GM12878 (cell line): ENCODE measurements around the gene LRRC59. TPM values are rescaled to one million over a fixed set of nuclear protein-coding genes. Genes with fewer than 3 reads are reported as not detected.

ENCODE experiments used
- ATAC-seq: fragments of 200-7000 bp; cut with Tn5 transposase; 3 replicates; pipeline ENCODE4 v1.9.1; 2020; ENCODE audit warnings: mild to moderate bottlenecking, moderate library complexity
- BruUV-seq: library from RNA; stranded (reverse); fragments of 400-500 nt; replicated peaks from 2 replicates; lab custom pipeline; 2021; lab: Mats Ljungman, UMichigan
- CTCF ChIA-PET: fragments of 300-600 bp; sonication (Branson Sonifier 250); formaldehyde crosslinking; extraction: SDS; loops from one replicate; lab custom pipeline; 2021; ENCODE audit warnings: inconsistent platforms; lab: Yijun Ruan, JAX
- POLR2A ChIA-PET: fragments of 350-600 bp; formaldehyde crosslinking; extraction: SDS; loops from one replicate; lab custom pipeline; 2021; ENCODE audit warnings: inconsistent platforms; lab: Charles Lee
- RAD21 ChIA-PET: fragments of 300-600 bp; sonication (Branson Sonifier 250); formaldehyde crosslinking; loops from one replicate; lab custom pipeline; 2023; ENCODE audit warnings: antibody characterized with exemption; ENCODE audit not compliant: unreplicated experiment; lab: Charles Lee
- SMC1A ChIA-PET: fragments of 300-600 bp; sonication (Branson Sonifier 250); formaldehyde crosslinking; loops from one replicate; lab custom pipeline; 2023; ENCODE audit not compliant: unreplicated experiment, uncharacterized antibody; lab: Charles Lee
- DNase-seq: peaks from one replicate; pipeline ENCODE4 v3.0.0-alpha.2; 2011; ENCODE audit warnings: low read depth, low spot score
- FAIRE-seq: peaks from 3 replicates; lab custom pipeline; 2011; peaks lifted over from hg19 to GRCh38; lab: Jason Lieb, UNC
- H2AFZ ChIP-seq: 2 replicates; pipeline ENCODE4 v1.6.0; 2011; ENCODE audit warnings: low read depth, low read length, control low read depth; ENCODE audit not compliant: control insufficient read depth
- H3K27ac ChIP-seq: 2 replicates; pipeline ENCODE4 v1.5.1; 2011; ENCODE audit warnings: control low read depth; ENCODE audit not compliant: control insufficient read depth, insufficient read depth
- H3K27me3 ChIP-seq, 2 experiments: replicated peaks in 1 of 2; 2 replicates each; pipeline versions ENCODE4 v1.6.0 to v1.6.1; 2011; ENCODE audit warnings: low read length in 1 of 2; ENCODE audit not compliant: control insufficient read depth in 2 of 2, insufficient read depth in 2 of 2
- H3K36me3 ChIP-seq, 2 experiments: 2 replicates each; pipeline ENCODE4 v1.5.1; 2011; ENCODE audit warnings: low read length in 1 of 2; ENCODE audit not compliant: control insufficient read depth in 2 of 2, insufficient read depth in 2 of 2
- H3K4me1 ChIP-seq: 2 replicates; pipeline ENCODE4 v1.6.1; 2011; ENCODE audit warnings: mild to moderate bottlenecking, low read length, moderate library complexity, mixed read lengths; ENCODE audit not compliant: control insufficient read depth, insufficient read depth
- H3K4me2 ChIP-seq: 2 replicates; pipeline ENCODE4 v1.6.0; 2011; ENCODE audit warnings: control low read depth; ENCODE audit not compliant: control insufficient read depth, insufficient read depth
- H3K4me3 ChIP-seq: fragments of 200-600 bp; sonication (generic); 2 replicates; pipeline ENCODE4 v1.5.1; 2016
- H3K79me2 ChIP-seq: 2 replicates; pipeline ENCODE4 v1.6.0; 2011; ENCODE audit warnings: low read length; ENCODE audit not compliant: control insufficient read depth, insufficient read depth
- H3K9ac ChIP-seq: 2 replicates; pipeline ENCODE4 v1.8.0; 2011; ENCODE audit warnings: low read length, control low read depth, mixed read lengths; ENCODE audit not compliant: control insufficient read depth, insufficient read depth
- H3K9me3 ChIP-seq: replicated peaks from 3 replicates; pipeline ENCODE4 v1.5.1; 2011; ENCODE audit warnings: mild to moderate bottlenecking, low read length; ENCODE audit not compliant: control insufficient read depth, insufficient read depth
- H4K20me1 ChIP-seq: 2 replicates; pipeline ENCODE4 v1.6.0; 2011; ENCODE audit not compliant: control insufficient read depth, insufficient read depth
- ATF7 ChIP-seq: fragments of 450-650 bp; IDR thresholded peaks from 2 replicates; pipeline ENCODE4 v1.6.1; 2016; ENCODE audit warnings: low read depth, mild to moderate bottlenecking
- KAT2A ChIP-seq: conservative IDR thresholded peaks from 2 replicates; pipeline ENCODE4 v1.6.1; 2011; ENCODE audit warnings: low read depth, low read length; ENCODE audit not compliant: control insufficient read depth
- MYC ChIP-seq: IDR thresholded peaks from 2 replicates; pipeline ENCODE4 v1.6.1; 2011; ENCODE audit warnings: mild to moderate bottlenecking, low read length, moderate library complexity, inconsistent platforms; ENCODE audit not compliant: insufficient read depth, insufficient replicate concordance, insufficient read length, severe bottlenecking
- SMAD1 ChIP-seq: fragments of 450-650 bp; IDR thresholded peaks from 2 replicates; pipeline ENCODE4 v1.6.1; 2018; ENCODE audit warnings: mild to moderate bottlenecking, low read depth; ENCODE audit not compliant: partially characterized antibody
- SREBF2 ChIP-seq: IDR thresholded peaks from 2 replicates; pipeline ENCODE4 v1.6.1; 2012; ENCODE audit warnings: mild to moderate bottlenecking, low read length
- TBL1XR1 ChIP-seq: IDR thresholded peaks from 2 replicates; pipeline ENCODE4 v1.6.1; 2012; ENCODE audit warnings: low read depth, low read length, improper control_type of control experiment
- ZNF384 ChIP-seq: IDR thresholded peaks from 2 replicates; pipeline ENCODE4 v1.6.1; 2012; ENCODE audit warnings: low read depth, mild to moderate bottlenecking, low read length, improper control_type of control experiment, borderline replicate concordance
- WGBS: methylation state at CpG from one replicate; pipeline ENCODE4 v1.1.6; 2016; ENCODE audit warnings: low lambda C conversion rate; ENCODE audit not compliant: insufficient replicate concordance, insufficient coverage; ENCODE audit errors: missing lambda C conversion rate; 5-methylcytosine and 5-hydroxymethylcytosine counted together
- in situ Hi-C: fragments of 300-500 bp; cut with MboI; formaldehyde crosslinking; loops from 9 replicates; pipeline ENCODE4 v1.14.3; 2018; ENCODE audit warnings: mixed read lengths
- intact Hi-C: fragments of 100-400 bp; cut with micrococcal nuclease; formaldehyde crosslinking; loops from one replicate; pipeline ENCODE4 v1.14.2; 2022; ENCODE audit not compliant: unreplicated experiment
- polyA plus RNA-seq, 11 experiments: library from polyadenylated mRNA; depleted of rRNA in 4 of 11; unstranded in 6 of 11; stranded (reverse) in 5 of 11; fragments of >200 nt; fragmentation: Nextera tagmentation in 4 of 11; fragmentation: Illumina TruSeq in 1 of 11; extraction: Ambion mirVana in 4 of 11; extraction: Trizol in 1 of 11; gene quantifications; 1 replicate in 1 of 11; 2 replicates in 10 of 11; pipeline versions ENCODE4 v1.2.1 to v1.2.3, GENCODE V29; 2011 to 2016; ENCODE audit warnings: inconsistent platforms in 2 of 11, missing spikeins in 2 of 11, low read depth in 1 of 11
- total RNA-seq, 4 experiments: library from RNA; depleted of rRNA in 3 of 4; stranded (reverse); fragments of >200 nt in 3 of 4; fragmentation: Illumina TruSeq in 1 of 4; extraction: Trizol in 1 of 4; gene quantifications; 2 replicates each; pipeline versions ENCODE4 v1.2.1 to v1.2.3, GENCODE V29; 2013 to 2021
- TF ChIP-seq, protein P1 (sequence below), 3 experiments: IDR thresholded peaks in 2 of 3; conservative IDR thresholded peaks in 1 of 3; 2 replicates each; pipeline ENCODE4 v1.5.1; 2011; ENCODE audit warnings: low read depth in 3 of 3, low read length in 3 of 3, mild to moderate bottlenecking in 3 of 3, control low read depth in 2 of 3, moderate library complexity in 2 of 3, inconsistent platforms in 1 of 3, mixed read lengths in 1 of 3; ENCODE audit not compliant: control insufficient read depth in 2 of 3, insufficient read depth in 1 of 3; ENCODE audit errors: extremely low read depth in 1 of 3

The LRRC59 gene
- total and polyA plus RNA-seq, 10 of the 15 experiments (the other 5 are each of a cell fraction or from before 2014, with no cell fraction given) = 8.8 to 82.2 (median 63.0) TPM

DNA sequence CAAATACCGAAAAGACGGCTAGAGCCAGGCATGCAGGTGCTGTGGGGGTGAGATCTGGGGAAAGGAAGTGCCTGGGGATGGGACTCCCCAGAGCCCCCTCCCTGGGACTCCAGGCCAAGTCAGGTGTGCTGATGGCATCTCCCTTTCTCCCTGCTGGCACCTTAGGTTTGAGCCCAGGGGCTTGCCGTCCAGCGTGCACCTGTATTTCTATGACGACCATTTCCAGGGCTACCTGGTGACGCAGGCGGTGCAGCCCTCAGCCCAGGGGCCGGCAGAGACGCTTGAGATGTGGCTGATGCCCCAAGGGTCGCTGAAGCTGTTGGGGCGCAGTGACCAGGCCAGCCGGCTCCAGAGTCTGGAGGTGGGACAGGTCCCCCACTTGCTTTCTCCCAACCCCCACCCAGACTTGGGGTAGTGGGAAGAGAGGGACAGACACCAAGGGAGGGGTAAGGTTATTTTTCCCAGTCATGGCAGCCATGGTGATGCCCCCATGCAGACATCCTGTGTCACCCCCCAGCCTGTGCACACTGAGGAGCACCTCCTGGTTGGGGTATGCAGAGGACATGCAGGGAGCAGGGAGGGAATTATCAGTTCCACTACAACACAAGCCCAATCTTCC, 40.3 kb downstream of the LRRC59 start:
- in situ Hi-C loops = no loop called here
- Histone ChIP-seq H4K20me1 (no peaks in the 10 kb centered on the region), H2AFZ (no peak overlapping the region), H3K9ac (no peak overlapping the region)
- no TSS peak for BruUV-seq
- SMC1A ChIA-PET = no interaction called here
- POLR2A ChIA-PET = no interaction called here
- intact Hi-C loops = no loop called here
- FAIRE-seq = no peak
- no peak for TF ChIP-seq ATF7
- TF ChIP-seq, protein P1, sequence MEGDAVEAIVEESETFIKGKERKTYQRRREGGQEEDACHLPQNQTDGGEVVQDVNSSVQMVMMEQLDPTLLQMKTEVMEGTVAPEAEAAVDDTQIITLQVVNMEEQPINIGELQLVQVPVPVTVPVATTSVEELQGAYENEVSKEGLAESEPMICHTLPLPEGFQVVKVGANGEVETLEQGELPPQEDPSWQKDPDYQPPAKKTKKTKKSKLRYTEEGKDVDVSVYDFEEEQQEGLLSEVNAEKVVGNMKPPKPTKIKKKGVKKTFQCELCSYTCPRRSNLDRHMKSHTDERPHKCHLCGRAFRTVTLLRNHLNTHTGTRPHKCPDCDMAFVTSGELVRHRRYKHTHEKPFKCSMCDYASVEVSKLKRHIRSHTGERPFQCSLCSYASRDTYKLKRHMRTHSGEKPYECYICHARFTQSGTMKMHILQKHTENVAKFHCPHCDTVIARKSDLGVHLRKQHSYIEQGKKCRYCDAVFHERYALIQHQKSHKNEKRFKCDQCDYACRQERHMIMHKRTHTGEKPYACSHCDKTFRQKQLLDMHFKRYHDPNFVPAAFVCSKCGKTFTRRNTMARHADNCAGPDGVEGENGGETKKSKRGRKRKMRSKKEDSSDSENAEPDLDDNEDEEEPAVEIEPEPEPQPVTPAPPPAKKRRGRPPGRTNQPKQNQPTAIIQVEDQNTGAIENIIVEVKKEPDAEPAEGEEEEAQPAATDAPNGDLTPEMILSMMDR (IDR thresholded peaks at IDR 0.05 in 2 of 3, conservative IDR thresholded peaks at IDR 0.05 in 1 of 3; ENCODE audit: control insufficient read depth in 2 of 3, extremely low read depth in 1 of 3, insufficient read depth in 1 of 3, low read depth in 3 of 3, low read length in 3 of 3) = no peak
- no peak for TF ChIP-seq SMAD1
- no peak for TF ChIP-seq TBL1XR1
- TF ChIP-seq ZNF384 = no peak
- no peak for TF ChIP-seq KAT2A
- no peak for TF ChIP-seq MYC
- no peak for TF ChIP-seq SREBF2
- TF ChIP-seq, all 136 proteins: peak for 0
- Histone ChIP-seq H3K27me3 (no peaks in the 10 kb centered on the region), H3K4me1 (no peaks in the 10 kb centered on the region), H3K4me2 (no peak overlapping the region), H3K4me3 (no peak overlapping the region), H3K79me2 (no peaks in the 10 kb centered on the region), H3K36me3 (peaks cover 9 to 37% of the 10 kb centered on the region in 2 experiments; a peak in 3 of 4 replicates), H3K9me3 (no peaks in the 10 kb centered on the region), H3K27ac (no peak overlapping the region)
- WGBS = 96% methylated on average over 12 of the region's 12 CpGs
- no peak for ATAC-seq
- DNase-seq = no peak
- ChIA-PET CTCF (no interaction called here), RAD21 (no interaction called here)
